ENCODE results near the gene CCDC192. TPM values are rescaled to one million over a fixed set of nuclear protein-coding genes. Genes with fewer than 3 reads are reported as not detected.

Gene CCDC192
- total RNA-seq, 4 donors from 2014 or later, result not detected

DNA sequence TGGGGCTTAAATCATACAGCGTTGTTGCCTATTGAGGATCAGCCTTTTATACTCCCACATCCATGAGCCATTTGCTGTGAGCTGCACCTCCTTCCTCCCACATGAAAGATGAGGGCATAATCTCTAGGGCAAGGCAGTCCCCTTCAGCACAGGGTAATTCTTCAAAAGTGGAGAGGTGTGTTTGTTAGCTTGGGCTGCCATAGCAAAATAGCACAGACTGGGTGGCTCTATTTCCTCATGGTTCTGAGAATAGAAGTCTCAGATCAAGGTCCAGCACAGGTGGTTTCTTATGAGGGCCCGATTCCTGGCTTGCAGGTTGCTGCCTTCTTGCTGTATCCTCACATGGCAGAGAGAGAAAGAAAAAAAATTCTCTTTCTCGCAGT lies 258.6 kb downstream of the CCDC192 start:
- WGBS, 2 donors (ENCODE audit: low coverage in 1 of 2), result 49 to 67% methylated on average over 3 of the region's 3 CpGs
- peak; percentile 20 for TF ChIP-seq POLR2A (IDR thresholded peaks at IDR 0.05)
- TF ChIP-seq, protein P1, sequence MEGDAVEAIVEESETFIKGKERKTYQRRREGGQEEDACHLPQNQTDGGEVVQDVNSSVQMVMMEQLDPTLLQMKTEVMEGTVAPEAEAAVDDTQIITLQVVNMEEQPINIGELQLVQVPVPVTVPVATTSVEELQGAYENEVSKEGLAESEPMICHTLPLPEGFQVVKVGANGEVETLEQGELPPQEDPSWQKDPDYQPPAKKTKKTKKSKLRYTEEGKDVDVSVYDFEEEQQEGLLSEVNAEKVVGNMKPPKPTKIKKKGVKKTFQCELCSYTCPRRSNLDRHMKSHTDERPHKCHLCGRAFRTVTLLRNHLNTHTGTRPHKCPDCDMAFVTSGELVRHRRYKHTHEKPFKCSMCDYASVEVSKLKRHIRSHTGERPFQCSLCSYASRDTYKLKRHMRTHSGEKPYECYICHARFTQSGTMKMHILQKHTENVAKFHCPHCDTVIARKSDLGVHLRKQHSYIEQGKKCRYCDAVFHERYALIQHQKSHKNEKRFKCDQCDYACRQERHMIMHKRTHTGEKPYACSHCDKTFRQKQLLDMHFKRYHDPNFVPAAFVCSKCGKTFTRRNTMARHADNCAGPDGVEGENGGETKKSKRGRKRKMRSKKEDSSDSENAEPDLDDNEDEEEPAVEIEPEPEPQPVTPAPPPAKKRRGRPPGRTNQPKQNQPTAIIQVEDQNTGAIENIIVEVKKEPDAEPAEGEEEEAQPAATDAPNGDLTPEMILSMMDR (IDR thresholded peaks at IDR 0.05), result no peak
- no peak for TF ChIP-seq EP300 (IDR thresholded peaks at IDR 0.05; ENCODE audit: low read depth)
- TF ChIP-seq POLR2AphosphoS5 (IDR thresholded peaks at IDR 0.05), result peak in 2 of 3 donors; percentile 37 to 49
- H3K27me3 ChIP-seq, result no peaks in the 10 kb centered on the region
- no peaks in the 10 kb centered on the region for H3K36me3 ChIP-seq
- in situ Hi-C loops (cut with MboI; ENCODE audit: low pct_ligation_motif_present in 1 of 4, low pct_unique_long_range_greater_than_20kb in 1 of 4, low sequenced_read_pairs in 3 of 4) (no loop called here), intact Hi-C loops (cut with DNase I; ENCODE audit: low total_unique reads) (no loop called here)
- peaks cover 30 to 56% (median 42%) of the 10 kb centered on the region in 4 donors for H3K4me1 ChIP-seq
- peak; percentile 58 for DNase-seq
- H3K4me3 ChIP-seq, result no peak overlapping the region
- peak overlapping the region; percentile 76 to 83 (median 81) for H3K27ac ChIP-seq
- no peaks in the 10 kb centered on the region for H3K9me3 ChIP-seq

DNA sequence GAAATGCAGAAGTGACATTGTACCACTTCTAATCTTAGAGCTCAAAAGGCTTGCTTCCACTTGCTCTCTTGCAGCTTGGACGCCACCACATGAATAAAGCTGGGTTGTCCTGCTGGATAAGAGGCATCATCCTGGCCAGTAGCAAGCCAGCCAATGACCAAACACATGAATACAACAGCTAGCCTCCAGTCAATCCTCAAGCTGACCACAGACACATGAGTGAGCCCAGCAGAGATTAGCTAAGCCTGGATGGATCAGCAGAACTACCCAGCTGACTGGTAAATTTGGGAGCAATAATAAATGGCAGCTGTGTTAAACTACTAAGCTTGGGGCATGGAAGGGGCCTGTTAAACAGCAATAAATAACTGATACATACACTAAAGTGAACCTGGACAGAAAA lies 259.3 kb downstream of the CCDC192 start:
- no peak for DNase-seq
- no peak overlapping the region for H3K4me3 ChIP-seq
- H3K27ac ChIP-seq, result peak overlapping the region; percentile 76 to 83 (median 81)
- no peak for TF ChIP-seq EP300 (IDR thresholded peaks at IDR 0.05; ENCODE audit: low read depth)
- no peak for TF ChIP-seq POLR2A (IDR thresholded peaks at IDR 0.05)
- TF ChIP-seq, protein P1 (IDR thresholded peaks at IDR 0.05), result no peak
- TF ChIP-seq POLR2AphosphoS5 (IDR thresholded peaks at IDR 0.05), result no peak
- 89 to 100% methylated on average over 1 of the region's 1 CpG for WGBS, 2 donors (ENCODE audit: low coverage in 1 of 2)
- H3K36me3 ChIP-seq, result no peaks in the 10 kb centered on the region
- H3K4me1 ChIP-seq, result peaks cover 30 to 49% (median 38%) of the 10 kb centered on the region in 4 donors
- in situ Hi-C loops (cut with MboI; ENCODE audit: low pct_ligation_motif_present in 1 of 4, low pct_unique_long_range_greater_than_20kb in 1 of 4, low sequenced_read_pairs in 3 of 4) (no loop called here), intact Hi-C loops (cut with DNase I; ENCODE audit: low total_unique reads) (no loop called here)
- H3K27me3 ChIP-seq, result no peaks in the 10 kb centered on the region
- no peaks in the 10 kb centered on the region for H3K9me3 ChIP-seq

DNA sequence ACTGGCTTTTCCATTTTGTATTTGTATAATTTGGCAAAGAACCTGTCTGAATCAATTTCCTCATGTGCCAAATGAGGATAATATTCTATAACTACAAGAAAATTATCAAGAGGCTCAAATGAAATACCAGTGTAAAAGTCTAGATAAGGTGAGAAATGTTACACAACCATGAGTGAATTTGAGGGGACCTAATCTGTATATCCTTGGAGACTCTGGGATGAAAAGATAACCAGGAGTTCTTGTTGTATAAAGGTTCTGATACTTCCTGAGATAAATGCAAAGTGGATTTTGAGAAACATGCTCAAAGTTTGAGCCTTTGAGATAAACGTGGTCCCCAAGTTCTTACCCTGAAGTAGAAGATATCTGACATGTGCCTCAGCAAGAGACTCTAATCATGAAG lies 260.0 kb downstream of the CCDC192 start:
- WGBS, 2 donors (ENCODE audit: low coverage in 1 of 2), result 69 to 70% methylated on average over 1 of the region's 1 CpG
- Histone ChIP-seq H3K27me3 (no peaks in the 10 kb centered on the region), H3K9me3 (no peaks in the 10 kb centered on the region), H3K36me3 (no peaks in the 10 kb centered on the region), H3K4me1 (peaks cover 26 to 41% (median 31%) of the 10 kb centered on the region in 4 donors), H3K4me3 (no peak overlapping the region), H3K27ac (peak overlapping the region in 1 of 4 donors; percentile 80)
- no peak for DNase-seq
- intact Hi-C loops (cut with DNase I; ENCODE audit: low total_unique reads), result no loop called here
- in situ Hi-C loops (cut with MboI; ENCODE audit: low pct_ligation_motif_present in 1 of 4, low pct_unique_long_range_greater_than_20kb in 1 of 4, low sequenced_read_pairs in 3 of 4), result no loop called here
- TF ChIP-seq POLR2A (IDR thresholded peaks at IDR 0.05), result no peak

DNA sequence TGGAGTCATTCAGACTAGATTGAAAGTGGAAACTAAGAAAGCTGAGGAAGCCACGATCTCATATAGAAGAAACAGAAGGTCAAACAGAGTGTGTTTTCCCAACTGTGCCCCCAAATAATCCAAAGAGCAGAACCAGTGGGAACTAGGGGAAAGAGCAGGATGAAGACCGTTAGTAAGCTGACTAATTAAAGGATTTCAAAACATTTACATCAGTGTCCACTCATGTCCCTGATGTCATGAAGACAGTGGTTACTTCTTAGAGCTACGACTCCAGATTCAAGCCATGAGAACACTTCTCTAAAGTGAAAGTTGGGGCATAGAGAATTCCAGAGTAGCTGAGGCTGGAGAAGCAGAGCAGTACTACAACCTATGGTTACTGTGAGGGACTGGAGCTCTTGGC lies 260.7 kb downstream of the CCDC192 start:
- H3K27me3 ChIP-seq, result no peaks in the 10 kb centered on the region
- no peak overlapping the region for H3K4me3 ChIP-seq
- peak overlapping the region in 1 of 4 donors; percentile 80 for H3K27ac ChIP-seq
- in situ Hi-C loops (cut with MboI; ENCODE audit: low pct_ligation_motif_present in 1 of 4, low pct_unique_long_range_greater_than_20kb in 1 of 4, low sequenced_read_pairs in 3 of 4), result no loop called here
- no peak for DNase-seq
- 79 to 97% methylated on average over 3 of the region's 3 CpGs for WGBS, 2 donors (ENCODE audit: low coverage in 1 of 2)
- no peaks in the 10 kb centered on the region for H3K9me3 ChIP-seq
- peaks cover 23 to 34% (median 26%) of the 10 kb centered on the region in 4 donors for H3K4me1 ChIP-seq
- TF ChIP-seq POLR2A (IDR thresholded peaks at IDR 0.05) (no peak), EP300 (IDR thresholded peaks at IDR 0.05; ENCODE audit: low read depth) (no peak), POLR2AphosphoS5 (IDR thresholded peaks at IDR 0.05) (no peak)
- TF ChIP-seq, protein P1 (IDR thresholded peaks at IDR 0.05), result no peak
- intact Hi-C loops (cut with DNase I; ENCODE audit: low total_unique reads), result no loop called here
- H3K36me3 ChIP-seq, result no peaks in the 10 kb centered on the region

Measured in transverse colon (tissue), 4 donors.